IMR-90 (cell line): ENCODE results near the gene TNRC18. TPM values are rescaled to one million over a fixed set of nuclear protein-coding genes. Genes with fewer than 3 reads are reported as not detected.

Experiments used
- ATAC-seq: fragments of 200-7000 bp; cut with Tn5 transposase; 2 replicates; pipeline ENCODE4 v1.9.1; 2020; ENCODE audit warnings: low read depth, mild to moderate bottlenecking, moderate library complexity
- BruUV-seq: library from RNA; stranded (reverse); fragments of 400-500 nt; replicated peaks from 2 replicates; lab custom pipeline; 2021; lab: Mats Ljungman, UMichigan
- CTCF ChIA-PET: fragments of 300-600 bp; formaldehyde crosslinking; extraction: SDS; loops from one replicate; lab custom pipeline; 2021; ENCODE audit warnings: antibody characterized with exemption; lab: Yijun Ruan, JAX
- POLR2A ChIA-PET: fragments of 300-600 bp; sonication (Branson Sonifier 250); formaldehyde crosslinking; loops from one replicate; lab custom pipeline; 2022; ENCODE audit warnings: antibody characterized with exemption; ENCODE audit not compliant: unreplicated experiment; lab: Charles Lee
- DNase-seq: peaks from one replicate; pipeline ENCODE4 v3.0.0; 2013
- H2AFZ ChIP-seq: replicated peaks from 2 replicates; pipeline ENCODE3; 2013; ENCODE audit warnings: low read length, mild to moderate bottlenecking; ENCODE audit not compliant: poor library complexity
- H2AK5ac ChIP-seq: 2 replicates; pipeline ENCODE4 v1.6.1; 2013; ENCODE audit warnings: low read depth, low read length, inconsistent platforms
- H2AK9ac ChIP-seq: replicated peaks from 2 replicates; pipeline ENCODE3; 2013; ENCODE audit warnings: mild to moderate bottlenecking, low read depth, low read length, moderate library complexity; ENCODE audit not compliant: poor library complexity
- H2BK120ac ChIP-seq: 2 replicates; pipeline ENCODE4 v1.6.1; 2013; ENCODE audit warnings: low read depth, low read length, inconsistent platforms
- H2BK15ac ChIP-seq: 3 replicates; pipeline ENCODE4 v1.6.1; 2013; ENCODE audit warnings: low read depth, low read length, inconsistent platforms
- H2BK20ac ChIP-seq: 2 replicates; pipeline ENCODE4 v1.6.1; 2013; ENCODE audit warnings: low read depth, mild to moderate bottlenecking, inconsistent platforms, low read length, moderate library complexity
- H2BK5ac ChIP-seq: 2 replicates; pipeline ENCODE4 v1.6.1; 2013; ENCODE audit warnings: mild to moderate bottlenecking, low read depth, low read length, inconsistent platforms; ENCODE audit not compliant: poor library complexity, severe bottlenecking
- H3K14ac ChIP-seq: replicated peaks from 2 replicates; pipeline ENCODE4 v1.6.1; 2013; ENCODE audit warnings: low read depth, low read length, inconsistent platforms
- H3K18ac ChIP-seq: 2 replicates; pipeline ENCODE4 v1.6.1; 2013; ENCODE audit warnings: low read depth, low read length, control low read depth
- H3K23ac ChIP-seq: 2 replicates; pipeline ENCODE4 v1.6.1; 2013; ENCODE audit warnings: low read depth, low read length, inconsistent platforms
- H3K27ac ChIP-seq: 2 replicates; pipeline ENCODE4 v1.5.1; 2013; ENCODE audit warnings: mild to moderate bottlenecking, control low read depth, low read length; ENCODE audit not compliant: insufficient read depth
- H3K27me3 ChIP-seq: 2 replicates; pipeline ENCODE4 v1.6.1; 2013; ENCODE audit warnings: low read length; ENCODE audit not compliant: control insufficient read depth, insufficient read depth
- H3K36me3 ChIP-seq: 2 replicates; pipeline ENCODE4 v1.6.1; 2013; ENCODE audit warnings: low read length, mixed read lengths; ENCODE audit not compliant: control insufficient read depth, insufficient read depth
- H3K4ac ChIP-seq: 2 replicates; pipeline ENCODE4 v1.6.1; 2013; ENCODE audit warnings: low read depth, low read length, inconsistent platforms
- H3K4me1 ChIP-seq: 2 replicates; pipeline ENCODE4 v1.6.1; 2013; ENCODE audit warnings: low read length, mixed read lengths; ENCODE audit not compliant: control insufficient read depth, insufficient read depth
- H3K4me2 ChIP-seq: 2 replicates; pipeline ENCODE4 v1.6.1; 2013; ENCODE audit warnings: low read depth, mild to moderate bottlenecking, control low read depth, low read length, moderate library complexity
- H3K4me3 ChIP-seq: 2 replicates; pipeline ENCODE4 v1.5.1; 2013; ENCODE audit warnings: low read depth, mild to moderate bottlenecking, control low read depth, low read length, moderate library complexity; ENCODE audit not compliant: insufficient read depth
- H3K56ac ChIP-seq: 2 replicates; pipeline ENCODE4 v1.6.1; 2013; ENCODE audit warnings: low read length, inconsistent platforms; ENCODE audit not compliant: insufficient read depth; ENCODE audit errors: extremely low read depth
- H3K79me1 ChIP-seq, 2 experiments: 2 replicates each; pipeline ENCODE4 v1.6.1; 2013; ENCODE audit warnings: low read length in 2 of 2, inconsistent platforms in 1 of 2, low read depth in 1 of 2
- H3K9ac ChIP-seq: 2 replicates; pipeline ENCODE4 v1.6.1; 2013; ENCODE audit warnings: low read depth, low read length, control low read depth
- H3K9me1 ChIP-seq: 2 replicates; pipeline ENCODE4 v1.6.1; 2013; ENCODE audit warnings: low read length, inconsistent platforms; ENCODE audit not compliant: insufficient read depth
- H3K9me3 ChIP-seq: 2 replicates; pipeline ENCODE4 v1.6.1; 2013; ENCODE audit warnings: low read length; ENCODE audit not compliant: control insufficient read depth, insufficient read depth
- H4K20me1 ChIP-seq: 2 replicates; pipeline ENCODE4 v1.6.1; 2013; ENCODE audit warnings: low read length, inconsistent platforms; ENCODE audit not compliant: insufficient read depth
- H4K5ac ChIP-seq: 2 replicates; pipeline ENCODE4 v1.6.1; 2013; ENCODE audit warnings: mild to moderate bottlenecking, low read depth, low read length, control low read depth
- H4K8ac ChIP-seq, 2 experiments: 2 replicates each; pipeline ENCODE4 v1.6.1; 2013; ENCODE audit warnings: low read depth in 2 of 2, low read length in 2 of 2, control low read depth in 1 of 2, inconsistent platforms in 1 of 2
- H4K91ac ChIP-seq: 2 replicates; pipeline ENCODE4 v1.6.1; 2013; ENCODE audit warnings: low read depth, low read length, inconsistent platforms; ENCODE audit not compliant: insufficient read depth
- CEBPB ChIP-seq: IDR thresholded peaks from 2 replicates; pipeline ENCODE4 v1.6.1; 2012; ENCODE audit warnings: low read depth, low read length, improper control_type of control experiment
- MAFK ChIP-seq: IDR thresholded peaks from 2 replicates; pipeline ENCODE4 v1.6.1; 2012; ENCODE audit warnings: low read depth, low read length, improper control_type of control experiment
- WGBS, 2 experiments: methylation state at CpG; one replicate each; pipeline versions ENCODE4 v1.1.5 to v1.1.7; 2013; ENCODE audit warnings: missing lambda C conversion rate in 2 of 2; ENCODE audit not compliant: insufficient read length in 1 of 2; ENCODE audit errors: extremely low coverage in 2 of 2; 5-methylcytosine and 5-hydroxymethylcytosine counted together
- dilution Hi-C: fragments of 300-500 bp; cut with HindIII; formaldehyde crosslinking; loops from one replicate; pipeline ENCODE4 v1.14.3; 2018; ENCODE audit warnings: low sequenced_read_pairs; ENCODE audit not compliant: unreplicated experiment
- in situ Hi-C: fragments of 300-500 bp; cut with MboI; formaldehyde crosslinking; loops from 3 replicates; pipeline ENCODE4 v1.14.3; 2019; ENCODE audit warnings: low sequenced_read_pairs, inconsistent platforms, mixed read lengths
- intact Hi-C: fragments of 100-400 bp; cut with micrococcal nuclease; formaldehyde crosslinking; loops from 2 replicates; pipeline ENCODE4 v1.10.0; 2022
- polyA plus RNA-seq, 3 experiments: library from polyadenylated mRNA; depleted of rRNA; stranded (reverse); fragments of >200 nt; gene quantifications; 2 replicates each; pipeline ENCODE4 v1.2.3, GENCODE V29; 2012; ENCODE audit warnings: low replicate concordance in 1 of 3
- total RNA-seq: library from RNA; depleted of rRNA; stranded (reverse); fragments of >200 nt; gene quantifications from 2 replicates; pipeline ENCODE4 v1.2.3, GENCODE V29; 2012
- TF ChIP-seq, protein P1 (sequence below): conservative IDR thresholded peaks from 2 replicates; pipeline ENCODE4 v1.5.1; 2012; ENCODE audit warnings: mild to moderate bottlenecking, low read depth, low read length, improper control_type of control experiment

The TNRC18 gene
- total and polyA plus RNA-seq, 2 of the 4 experiments (the other 2 are of a cell fraction), result 4.7 to 29.6 TPM

DNA sequence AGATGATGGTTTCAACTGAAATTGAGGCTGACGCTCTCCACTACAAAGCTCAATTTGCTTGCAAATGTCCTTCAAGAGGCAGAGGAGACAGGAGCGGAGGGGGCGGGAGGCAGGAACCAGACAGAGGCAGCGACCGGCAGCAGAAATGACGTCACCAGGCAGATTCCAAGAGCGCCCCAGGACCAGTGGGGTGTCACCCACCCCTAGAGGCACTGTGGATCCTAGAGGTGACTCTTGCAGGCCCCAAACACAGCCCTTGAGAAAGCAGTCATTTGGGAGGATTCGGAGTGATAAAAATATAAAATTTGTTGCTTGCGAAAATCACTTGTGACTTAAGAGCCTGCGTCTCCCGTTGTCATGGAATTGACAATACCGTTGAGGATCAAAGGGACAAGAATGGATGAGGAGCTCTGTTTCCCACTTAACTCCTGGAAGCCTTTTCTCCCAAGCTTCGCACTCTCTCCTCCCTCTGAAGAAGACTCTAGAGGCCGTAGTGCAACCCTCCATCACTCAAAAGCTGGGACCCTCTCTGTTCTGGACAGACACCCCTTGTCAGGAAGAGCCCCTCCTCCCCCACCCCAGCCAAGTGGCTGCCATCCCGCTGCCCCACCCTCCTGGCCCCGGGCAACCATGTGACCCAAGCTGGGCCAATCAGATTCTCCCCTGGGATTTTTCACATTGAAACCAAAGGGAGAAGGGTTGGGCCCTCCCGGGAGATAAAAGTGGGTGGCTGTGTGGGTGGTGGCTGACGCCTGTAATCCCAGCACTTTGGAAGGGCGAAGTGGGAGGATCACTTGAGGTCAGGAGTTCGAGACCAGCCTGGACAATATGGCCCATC, 157.2 kb downstream of the TNRC18 start (continued):
- TF ChIP-seq CEBPB, result no peak

DNA sequence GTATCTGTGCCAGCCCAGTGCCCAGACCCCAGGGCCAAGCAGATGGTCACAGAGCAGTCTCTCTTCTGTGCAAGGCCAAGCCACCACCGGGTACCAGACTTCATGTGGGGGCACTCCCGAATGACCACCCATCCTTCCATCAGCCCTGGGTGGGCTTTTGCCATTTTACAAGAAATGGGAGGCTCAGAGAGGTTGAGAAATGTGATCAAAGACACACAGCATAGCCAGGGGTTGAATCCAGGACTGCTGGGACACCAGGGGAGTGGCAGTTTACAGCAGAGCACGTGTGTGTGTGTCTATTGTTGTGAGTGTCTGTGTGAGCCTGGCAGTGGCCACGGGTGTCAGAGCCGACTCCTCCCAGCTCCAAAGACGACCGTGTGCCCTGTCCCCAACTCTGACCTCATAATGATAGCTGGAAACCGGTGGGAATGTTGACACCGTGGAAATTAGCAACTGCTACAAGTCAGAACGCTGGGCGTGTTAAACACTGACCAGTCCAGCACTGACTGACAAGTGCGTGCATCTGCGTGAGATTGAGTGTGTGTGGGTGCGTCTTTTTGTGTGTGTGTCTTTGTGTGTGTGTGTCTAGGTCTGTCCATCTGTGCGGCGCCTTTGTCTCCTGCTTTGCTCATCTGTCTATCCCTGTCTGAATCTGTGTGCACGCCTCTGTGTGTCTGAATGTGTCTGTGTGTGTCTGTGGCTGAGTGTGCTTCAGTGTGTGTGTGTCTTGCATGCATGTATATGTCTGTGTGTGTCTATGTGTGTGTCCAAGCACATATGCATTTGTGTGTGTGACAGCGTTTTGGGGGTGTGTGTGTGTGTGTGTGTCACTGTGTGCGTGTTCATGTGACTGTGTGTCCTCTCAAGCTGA, 158.1 kb downstream of the TNRC18 start:
- ATAC-seq (no peak), DNase-seq (no peak)
- Histone ChIP-seq H3K27ac (no peak overlapping the region), H3K79me1 (no peaks in the 10 kb centered on the region), H2AK9ac (no peak overlapping the region), H3K23ac (no peak overlapping the region), H3K14ac (no peak overlapping the region), H3K4me2 (no peak overlapping the region), H2AFZ (no peak overlapping the region), H3K4me3 (no peak overlapping the region), H2BK120ac (no peak overlapping the region), H2AK5ac (no peak overlapping the region), H3K36me3 (no peaks in the 10 kb centered on the region), H4K20me1 (no peaks in the 10 kb centered on the region), H3K9me1 (no peaks in the 10 kb centered on the region), H3K27me3 (peaks cover 16% of the 10 kb centered on the region), H3K4me1 (no peaks in the 10 kb centered on the region), H2BK15ac (no peak overlapping the region), H4K5ac (no peak overlapping the region), H3K18ac (no peak overlapping the region), H3K4ac (no peak overlapping the region), H4K8ac (no peak overlapping the region), H3K56ac (no peak overlapping the region), H2BK5ac (no peak overlapping the region), H3K9ac (no peak overlapping the region), H2BK20ac (no peak overlapping the region), H3K9me3 (no peaks in the 10 kb centered on the region), H4K91ac (no peak overlapping the region)
- CTCF ChIA-PET, result no interaction called here
- POLR2A ChIA-PET, result no interaction called here
- no peak for TF ChIP-seq MAFK
- TF ChIP-seq, protein P1, sequence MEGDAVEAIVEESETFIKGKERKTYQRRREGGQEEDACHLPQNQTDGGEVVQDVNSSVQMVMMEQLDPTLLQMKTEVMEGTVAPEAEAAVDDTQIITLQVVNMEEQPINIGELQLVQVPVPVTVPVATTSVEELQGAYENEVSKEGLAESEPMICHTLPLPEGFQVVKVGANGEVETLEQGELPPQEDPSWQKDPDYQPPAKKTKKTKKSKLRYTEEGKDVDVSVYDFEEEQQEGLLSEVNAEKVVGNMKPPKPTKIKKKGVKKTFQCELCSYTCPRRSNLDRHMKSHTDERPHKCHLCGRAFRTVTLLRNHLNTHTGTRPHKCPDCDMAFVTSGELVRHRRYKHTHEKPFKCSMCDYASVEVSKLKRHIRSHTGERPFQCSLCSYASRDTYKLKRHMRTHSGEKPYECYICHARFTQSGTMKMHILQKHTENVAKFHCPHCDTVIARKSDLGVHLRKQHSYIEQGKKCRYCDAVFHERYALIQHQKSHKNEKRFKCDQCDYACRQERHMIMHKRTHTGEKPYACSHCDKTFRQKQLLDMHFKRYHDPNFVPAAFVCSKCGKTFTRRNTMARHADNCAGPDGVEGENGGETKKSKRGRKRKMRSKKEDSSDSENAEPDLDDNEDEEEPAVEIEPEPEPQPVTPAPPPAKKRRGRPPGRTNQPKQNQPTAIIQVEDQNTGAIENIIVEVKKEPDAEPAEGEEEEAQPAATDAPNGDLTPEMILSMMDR, result no peak
- no TSS peak for BruUV-seq
- in situ Hi-C loops (no loop called here), dilution Hi-C loops (no loop called here), intact Hi-C loops (no loop called here)
- 53% methylated on average over 12 of the region's 19 CpGs; no CpG with 5 or more reads in 1 of the 2 experiments for WGBS, 2 experiments
